Endothelial cell of umbilical vein (primary cell): ENCODE measurements around the gene TSPAN5. TPM values are rescaled to one million over a fixed set of nuclear protein-coding genes. Genes with fewer than 3 reads are reported as not detected.
A peak's percentile ranks its signal among the peaks of the same experiment; 100 is the strongest.

Experiments
- BruUV-seq: library from RNA; stranded (reverse); fragments of 400-500 nt; replicated peaks from 2 replicates; lab custom pipeline; 2021; lab: Mats Ljungman, UMichigan
- CTCF ChIA-PET: fragments of 300-600, 350-600 bp; sonication (Branson Sonifier 250); formaldehyde crosslinking; loops from one replicate; lab custom pipeline; 2021; ENCODE audit warnings: antibody characterized with exemption, inconsistent platforms; lab: Charles Lee
- POLR2A ChIA-PET: fragments of 300-600, 350-600 bp; sonication (Branson Sonifier 250); formaldehyde crosslinking; loops from one replicate; lab custom pipeline; 2021; ENCODE audit warnings: antibody characterized with exemption, inconsistent platforms; lab: Charles Lee
- DNase-seq: peaks from one replicate; pipeline ENCODE4 v3.0.0-alpha.2; 2011; ENCODE audit warnings: low read depth, low spot score
- FAIRE-seq: peaks from 2 replicates; lab custom pipeline; 2011; peaks lifted over from hg19 to GRCh38; lab: Jason Lieb, UNC
- H2AFZ ChIP-seq: 2 replicates; pipeline ENCODE4 v1.6.0; 2012; ENCODE audit warnings: low read depth, low read length, control low read depth, inconsistent platforms
- H3K27ac ChIP-seq: 2 replicates; pipeline ENCODE4 v1.5.1; 2011; ENCODE audit warnings: low read depth, mild to moderate bottlenecking, control low read depth, low read length, moderate library complexity; ENCODE audit not compliant: insufficient read depth
- H3K27me3 ChIP-seq, 2 experiments: 2 replicates each; pipeline versions ENCODE4 v1.6.0 to v1.6.1; 2011; ENCODE audit warnings: low read length in 2 of 2, mixed read lengths in 1 of 2; ENCODE audit not compliant: control insufficient read depth in 2 of 2, insufficient read depth in 2 of 2
- H3K36me3 ChIP-seq, 2 experiments: 2 replicates in 1 of 2; 3 replicates in 1 of 2; pipeline ENCODE4 v1.5.1; 2011; ENCODE audit warnings: low read length in 2 of 2, mild to moderate bottlenecking in 1 of 2, moderate library complexity in 1 of 2; ENCODE audit not compliant: control insufficient read depth in 2 of 2, insufficient read depth in 2 of 2; ENCODE audit errors: extremely low read depth in 1 of 2
- H3K4me1 ChIP-seq: 3 replicates; pipeline ENCODE4 v1.5.1; 2011; ENCODE audit warnings: mild to moderate bottlenecking, low read length; ENCODE audit not compliant: control insufficient read depth, insufficient read depth; ENCODE audit errors: extremely low read depth
- H3K4me2 ChIP-seq: 2 replicates; pipeline ENCODE4 v1.6.1; 2011; ENCODE audit warnings: low read length, control low read depth, mixed read lengths; ENCODE audit not compliant: insufficient read depth
- H3K4me3 ChIP-seq, 3 experiments: fragments of 200-600 bp in 1 of 3; sonication (generic), shearing (Covaris generic) in 1 of 3; replicated peaks in 1 of 3; 2 replicates each; pipeline ENCODE4 v1.5.1; 2011 to 2016; ENCODE audit warnings: control low read depth in 3 of 3, low read length in 3 of 3, mild to moderate bottlenecking in 2 of 3, inconsistent platforms in 1 of 3, low read depth in 1 of 3, moderate library complexity in 1 of 3; ENCODE audit not compliant: insufficient read depth in 1 of 3
- H3K79me2 ChIP-seq: 2 replicates; pipeline ENCODE4 v1.6.0; 2012; ENCODE audit warnings: low read length, inconsistent platforms; ENCODE audit not compliant: control insufficient read depth, insufficient read depth
- H3K9ac ChIP-seq: replicated peaks from 2 replicates; pipeline ENCODE3; 2011; ENCODE audit warnings: low read length, control low read depth; ENCODE audit not compliant: insufficient read depth; ENCODE audit errors: extremely low read depth
- H3K9me1 ChIP-seq: replicated peaks from 3 replicates; pipeline ENCODE4 v1.6.0; 2011; ENCODE audit warnings: mild to moderate bottlenecking, low read length; ENCODE audit not compliant: control insufficient read depth, insufficient read depth; ENCODE audit errors: extremely low read depth
- H3K9me3 ChIP-seq: replicated peaks from 2 replicates; pipeline ENCODE4 v1.5.1; 2012; ENCODE audit warnings: low read length, inconsistent platforms; ENCODE audit not compliant: control insufficient read depth, insufficient read depth
- H4K20me1 ChIP-seq: replicated peaks from 2 replicates; pipeline ENCODE3; 2011; ENCODE audit warnings: mild to moderate bottlenecking, low read length; ENCODE audit not compliant: control insufficient read depth, insufficient read depth; ENCODE audit errors: extremely low read depth
- EZH2 ChIP-seq: IDR thresholded peaks from 2 replicates; pipeline ENCODE4 v1.6.1; 2012; ENCODE audit warnings: borderline replicate concordance, low read depth, mild to moderate bottlenecking, moderate library complexity, low read length, inconsistent platforms; ENCODE audit not compliant: severe bottlenecking
- FOS ChIP-seq: IDR thresholded peaks from 2 replicates; pipeline ENCODE4 v1.6.1; 2011; ENCODE audit warnings: mild to moderate bottlenecking, low read length, moderate library complexity, borderline replicate concordance; ENCODE audit not compliant: insufficient read depth
- GATA2 ChIP-seq: IDR thresholded peaks from 2 replicates; pipeline ENCODE4 v1.7.0; 2011; ENCODE audit warnings: low read depth, mild to moderate bottlenecking, moderate library complexity, mixed read lengths, low read length; ENCODE audit not compliant: insufficient read length, insufficient read depth
- JUN ChIP-seq: IDR thresholded peaks from 2 replicates; pipeline ENCODE4 v1.6.1; 2011; ENCODE audit warnings: borderline replicate concordance, low read depth; ENCODE audit not compliant: insufficient read length, insufficient read depth
- MYC ChIP-seq: IDR thresholded peaks from one replicate; pipeline ENCODE4 v1.6.1; 2011; ENCODE audit warnings: mild to moderate bottlenecking, low read depth, low read length
- POLR2A ChIP-seq: IDR thresholded peaks from 2 replicates; pipeline ENCODE4 v1.6.1; 2012; ENCODE audit warnings: low read depth, mild to moderate bottlenecking, control low read depth, low read length
- POLR2AphosphoS5 ChIP-seq: IDR thresholded peaks from 2 replicates; pipeline ENCODE4 v1.6.1; 2012; ENCODE audit warnings: low read depth, mild to moderate bottlenecking, control low read depth, low read length, moderate library complexity; ENCODE audit not compliant: insufficient read depth
- dilution Hi-C: fragments of 300-500 bp; cut with MboI; formaldehyde crosslinking; loops from one replicate; pipeline ENCODE4 v1.15.0; 2019; ENCODE audit warnings: low sequenced_read_pairs; ENCODE audit not compliant: extremely low pct_ligation_motif_present
- intact Hi-C: fragments of 100-400 bp; cut with micrococcal nuclease; formaldehyde crosslinking; loops from one replicate; pipeline ENCODE4 v1.10.0; 2022
- polyA plus RNA-seq, 4 experiments: library from polyadenylated mRNA; depleted of rRNA in 3 of 4; stranded (reverse) in 3 of 4; unstranded in 1 of 4; fragments of >200 nt; gene quantifications; 2 replicates each; pipeline versions ENCODE4 v1.2.1 to v1.2.3, GENCODE V29; 2011 to 2012; ENCODE audit warnings: missing spikeins in 1 of 4
- total RNA-seq: library from RNA; stranded (reverse); gene quantifications from 2 replicates; pipeline ENCODE4 v1.2.3, GENCODE V29; 2021
- TF ChIP-seq, protein P1 (sequence below), 2 donors: IDR thresholded peaks; 1 replicate in 1 of 2; 2 replicates in 1 of 2; pipeline ENCODE4 v1.5.1; 2011; ENCODE audit warnings: low read length in 2 of 2, mild to moderate bottlenecking in 2 of 2, moderate library complexity in 2 of 2, control low read depth in 1 of 2, inconsistent platforms in 1 of 2, low read depth in 1 of 2; ENCODE audit not compliant: insufficient read depth in 1 of 2; ENCODE audit errors: extremely low read depth in 1 of 2
- TF ChIP-seq, protein P2 (sequence below): IDR thresholded peaks from 2 replicates; pipeline ENCODE4 v1.6.1; 2011; ENCODE audit not compliant: insufficient read depth, insufficient read length

The TSPAN5 gene
- total and polyA plus RNA-seq, 2 donors (not counting 3 experiments of a cell fraction or from before 2014, with no cell fraction given), result 45.1 to 50.2 TPM

DNA sequence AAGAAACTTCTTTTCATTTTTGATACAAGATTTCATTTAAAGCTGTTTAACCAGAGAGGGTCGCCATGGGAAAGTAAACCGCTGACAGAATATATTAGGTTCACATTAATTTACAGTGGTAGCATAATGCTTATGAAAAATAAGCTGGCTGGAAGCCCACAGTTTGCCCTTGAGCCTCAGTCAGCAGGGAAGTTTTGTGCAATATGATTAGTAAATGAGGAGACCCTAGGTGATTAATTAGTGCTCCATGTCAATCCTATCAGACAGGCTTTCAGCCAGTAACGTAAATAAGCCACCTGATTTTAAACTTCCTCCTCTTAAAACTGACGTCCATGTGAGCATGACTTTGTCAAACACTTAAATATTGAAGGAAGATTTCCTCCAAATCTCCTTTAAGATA lies 134.2 kb downstream of the TSPAN5 start:
- CTCF ChIA-PET, result interaction anchor here (1.5 to 3.9 kb wide), 2 partner anchors 56 to 134 kb away, joined by 3 to 20 read pairs; partner anchors contain the start of gene TSPAN5

More for the DNA sequence above, 134.2 kb downstream of the TSPAN5 start:
- no peak overlapping the region for H3K4me2 ChIP-seq
- TF ChIP-seq GATA2 (no peak), EZH2 (no peak), POLR2A (no peak), POLR2AphosphoS5 (no peak), FOS (no peak), JUN (no peak), MYC (no peak)
- TF ChIP-seq, protein P1, sequence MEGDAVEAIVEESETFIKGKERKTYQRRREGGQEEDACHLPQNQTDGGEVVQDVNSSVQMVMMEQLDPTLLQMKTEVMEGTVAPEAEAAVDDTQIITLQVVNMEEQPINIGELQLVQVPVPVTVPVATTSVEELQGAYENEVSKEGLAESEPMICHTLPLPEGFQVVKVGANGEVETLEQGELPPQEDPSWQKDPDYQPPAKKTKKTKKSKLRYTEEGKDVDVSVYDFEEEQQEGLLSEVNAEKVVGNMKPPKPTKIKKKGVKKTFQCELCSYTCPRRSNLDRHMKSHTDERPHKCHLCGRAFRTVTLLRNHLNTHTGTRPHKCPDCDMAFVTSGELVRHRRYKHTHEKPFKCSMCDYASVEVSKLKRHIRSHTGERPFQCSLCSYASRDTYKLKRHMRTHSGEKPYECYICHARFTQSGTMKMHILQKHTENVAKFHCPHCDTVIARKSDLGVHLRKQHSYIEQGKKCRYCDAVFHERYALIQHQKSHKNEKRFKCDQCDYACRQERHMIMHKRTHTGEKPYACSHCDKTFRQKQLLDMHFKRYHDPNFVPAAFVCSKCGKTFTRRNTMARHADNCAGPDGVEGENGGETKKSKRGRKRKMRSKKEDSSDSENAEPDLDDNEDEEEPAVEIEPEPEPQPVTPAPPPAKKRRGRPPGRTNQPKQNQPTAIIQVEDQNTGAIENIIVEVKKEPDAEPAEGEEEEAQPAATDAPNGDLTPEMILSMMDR (IDR thresholded peaks at IDR 0.05; ENCODE audit: extremely low read depth in 1 of 2, insufficient read depth in 1 of 2, low read depth in 1 of 2, low read length in 2 of 2), result no peak
- TF ChIP-seq, protein P2, sequence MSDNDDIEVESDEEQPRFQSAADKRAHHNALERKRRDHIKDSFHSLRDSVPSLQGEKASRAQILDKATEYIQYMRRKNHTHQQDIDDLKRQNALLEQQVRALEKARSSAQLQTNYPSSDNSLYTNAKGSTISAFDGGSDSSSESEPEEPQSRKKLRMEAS, result no peak
- peak; percentile 42 for FAIRE-seq
- H3K9me3 ChIP-seq, result no peaks in the 10 kb centered on the region
- no peak overlapping the region for H3K4me3 ChIP-seq
- H3K4me1 ChIP-seq, result peaks cover 41% of the 10 kb centered on the region
- H3K36me3 ChIP-seq, result no peaks in the 10 kb centered on the region
- intact Hi-C loops, result loop anchor here (5.0 kb wide), 2 partner anchors 42 to 403 kb away; partner anchors contain the start of gene EIF4E
- no peaks in the 10 kb centered on the region for H3K9me1 ChIP-seq
- dilution Hi-C loops, result no loop called here
- no TSS peak for BruUV-seq
- no peak overlapping the region for H2AFZ ChIP-seq
- POLR2A ChIA-PET, result no interaction called here
- H3K27me3 ChIP-seq, result no peaks in the 10 kb centered on the region
- DNase-seq, result peak; percentile 49
- peaks cover 44% of the 10 kb centered on the region for H3K79me2 ChIP-seq
- H3K9ac ChIP-seq, result no peak overlapping the region
- no peaks in the 10 kb centered on the region for H4K20me1 ChIP-seq
- peak overlapping the region; percentile 97 for H3K27ac ChIP-seq
